Upper lobe of left lung (tissue), 6 donors: ENCODE measurements around the gene SLC25A38. TPM values are rescaled to one million over a fixed set of nuclear protein-coding genes. Genes with fewer than 3 reads are reported as not detected.

ENCODE experiments used
- ATAC-seq, 2 donors: fragments of 200-7000 bp; cut with Tn5 transposase; one replicate each; pipeline ENCODE4 v1.9.1; 2022; ENCODE audit warnings: mild to moderate bottlenecking in 2 of 2, moderate library complexity in 2 of 2; ENCODE audit not compliant: low FRiP score in 2 of 2
- DNase-seq, 2 donors: peaks; one replicate each; pipeline ENCODE4 v3.0.0-alpha.2; 2019 to 2020
- H3K27ac ChIP-seq, 4 donors: fragments of 200-600 bp; sonication (generic); one replicate each; pipeline ENCODE4 v1.5.1; 2016 to 2019
- H3K27me3 ChIP-seq, 4 donors: fragments of 200-600 bp; sonication (generic); one replicate each; pipeline ENCODE4 v1.5.1; 2017 to 2019
- H3K36me3 ChIP-seq, 4 donors: fragments of 200-600 bp; sonication (generic); one replicate each; pipeline ENCODE4 v1.5.1; 2016 to 2019
- H3K4me1 ChIP-seq, 4 donors: fragments of 200-600 bp; sonication (generic); one replicate each; pipeline ENCODE4 v1.5.1; 2018 to 2019
- H3K4me3 ChIP-seq, 4 donors: fragments of 200-600 bp; sonication (generic); one replicate each; pipeline ENCODE4 v1.5.1; 2017 to 2019; ENCODE audit warnings: mild to moderate bottlenecking in 2 of 4, moderate library complexity in 1 of 4
- H3K9me3 ChIP-seq, 4 donors: fragments of 200-600 bp; sonication (generic); one replicate each; pipeline ENCODE4 v1.5.1; 2018 to 2019
- CTCF ChIP-seq, 6 experiments: fragments of 450-650 bp in 4 of 6; fragments of 200-600 bp in 2 of 6; sonication (generic) in 2 of 6; IDR thresholded peaks; one replicate each; pipeline ENCODE4 v1.5.1; 2016 to 2019; ENCODE audit warnings: antibody characterized with exemption in 6 of 6
- EP300 ChIP-seq, 4 donors: sonication (generic); formaldehyde crosslinking; IDR thresholded peaks; one replicate each; pipeline ENCODE4 v1.5.1; 2017; ENCODE audit warnings: antibody characterized with exemption in 4 of 4, control low read depth in 2 of 4
- POLR2A ChIP-seq, 4 donors: fragments of 450-650 bp; IDR thresholded peaks; one replicate each; pipeline ENCODE4 v1.5.1; 2016 to 2017; ENCODE audit warnings: antibody characterized with exemption in 4 of 4, mild to moderate bottlenecking in 2 of 4
- POLR2AphosphoS5 ChIP-seq, 2 donors: sonication (generic); formaldehyde crosslinking; IDR thresholded peaks; one replicate each; pipeline ENCODE4 v1.5.1; 2017; ENCODE audit warnings: antibody characterized with exemption in 2 of 2
- WGBS, 2 donors: methylation state at CpG; one replicate each; pipeline ENCODE4 v1.1.5; 2017 to 2018; 5-methylcytosine and 5-hydroxymethylcytosine counted together
- total RNA-seq, 6 donors: library from RNA; depleted of rRNA in 4 of 6; stranded (reverse); fragments of >200 nt in 4 of 6; gene quantifications; one replicate each; pipeline versions ENCODE4 v1.1.0 to v1.2.1, GENCODE V29; 2016 to 2021
- donor health status: DM: no; HTN: no; CAD: no; lungs with moderate emphysema.
- donor health status: DM: no; HTN: yes; CAD: no; lungs with severe emphysema.

SLC25A38 gene
- total RNA-seq, 6 donors from 2014 or later, result 17.5 to 36.5 (median 30.2) TPM

- Histone ChIP-seq H3K9me3 (no peaks in the 10 kb centered on the region), H3K4me1 (no peaks in the 10 kb centered on the region), H3K4me3 (no peak overlapping the region), H3K27me3 (no peaks in the 10 kb centered on the region), H3K36me3 (peaks cover 28 to 77% (median 58%) of the 10 kb centered on the region in 4 donors), H3K27ac (no peak overlapping the region)
- WGBS, 2 donors, result 90 to 94% methylated on average over 3 of the region's 3 CpGs
- ATAC-seq (no peak), DNase-seq (no peak)
- TF ChIP-seq POLR2AphosphoS5 (IDR thresholded peaks at IDR 0.05), result no peak
- no peak for TF ChIP-seq EP300 (IDR thresholded peaks at IDR 0.05)
- TF ChIP-seq POLR2A (IDR thresholded peaks at IDR 0.05), result no peak
- no peak for TF ChIP-seq CTCF (IDR thresholded peaks at IDR 0.05)
Observed at GRCh38 chr3:39396690-39397089, 13.5 kb downstream of the SLC25A38 start.

- Histone ChIP-seq H3K27ac (no peak overlapping the region), H3K27me3 (no peaks in the 10 kb centered on the region), H3K9me3 (no peaks in the 10 kb centered on the region), H3K36me3 (peaks cover 18 to 57% (median 39%) of the 10 kb centered on the region in 4 donors), H3K4me3 (no peak overlapping the region), H3K4me1 (no peaks in the 10 kb centered on the region)
- DNase-seq (no peak), ATAC-seq (no peak)
- WGBS, 2 donors, result 80 to 94% methylated on average over 4 of the region's 4 CpGs
- TF ChIP-seq POLR2AphosphoS5 (IDR thresholded peaks at IDR 0.05) (no peak), POLR2A (IDR thresholded peaks at IDR 0.05) (no peak)
Observed at GRCh38 chr3:39398700-39399099, 15.5 kb downstream of the SLC25A38 start.

- no peak overlapping the region for H3K27ac ChIP-seq
- no peak for ATAC-seq
- no peaks in the 10 kb centered on the region for H3K9me3 ChIP-seq
- 57% methylated on average over 2 of the region's 2 CpGs for WGBS, 2 donors
- H3K36me3 ChIP-seq, result peaks cover 4 to 24% (median 12%) of the 10 kb centered on the region in 4 donors
- no peak overlapping the region for H3K4me3 ChIP-seq
- DNase-seq, result no peak
- H3K4me1 ChIP-seq, result peaks cover 0 to 10% (median 2%) of the 10 kb centered on the region in 4 donors
- TF ChIP-seq CTCF (IDR thresholded peaks at IDR 0.05), result no peak
- TF ChIP-seq POLR2AphosphoS5 (IDR thresholded peaks at IDR 0.05), result no peak
- no peak for TF ChIP-seq EP300 (IDR thresholded peaks at IDR 0.05)
- TF ChIP-seq POLR2A (IDR thresholded peaks at IDR 0.05), result no peak
- no peaks in the 10 kb centered on the region for H3K27me3 ChIP-seq
Observed at GRCh38 chr3:39401983-39402382, 18.8 kb downstream of the SLC25A38 start.

GRCh38 chr3:39404943-39405686 lies 21.9 kb downstream of the SLC25A38 start:
- DNase-seq (no peak), ATAC-seq (no peak)
- peaks cover 18 to 38% (median 24%) of the 10 kb centered on the region in 4 donors for H3K4me1 ChIP-seq
- H3K27me3 ChIP-seq, result no peaks in the 10 kb centered on the region
- no peak overlapping the region for H3K27ac ChIP-seq
- WGBS, 2 donors, result 87% methylated on average over 15 of the region's 15 CpGs
- no peak overlapping the region for H3K4me3 ChIP-seq
- H3K36me3 ChIP-seq, result peaks cover 0 to 25% (median 11%) of the 10 kb centered on the region in 4 donors
- TF ChIP-seq POLR2AphosphoS5 (IDR thresholded peaks at IDR 0.05) (no peak), POLR2A (IDR thresholded peaks at IDR 0.05) (no peak), EP300 (IDR thresholded peaks at IDR 0.05) (no peak), CTCF (IDR thresholded peaks at IDR 0.05) (no peak)
- no peaks in the 10 kb centered on the region for H3K9me3 ChIP-seq

GRCh38 chr3:39405687-39406367 lies 22.7 kb downstream of the SLC25A38 start:
- TF ChIP-seq EP300 (IDR thresholded peaks at IDR 0.05) (no peak), POLR2A (IDR thresholded peaks at IDR 0.05) (no peak)
- WGBS, 2 donors, result 73 to 79% methylated on average over 13 of the region's 13 CpGs
- DNase-seq (no peak), ATAC-seq (no peak)
- peak overlapping the region; percentile 45 to 92 (median 80) for H3K4me3 ChIP-seq
- H3K9me3 ChIP-seq, result no peaks in the 10 kb centered on the region
- H3K4me1 ChIP-seq, result peaks cover 21 to 38% (median 24%) of the 10 kb centered on the region in 4 donors
- H3K27ac ChIP-seq, result peak overlapping the region; percentile 84 to 87 (median 84)
- peaks cover under 1 to 32% (median 16%) of the 10 kb centered on the region in 4 donors for H3K36me3 ChIP-seq
- H3K27me3 ChIP-seq, result no peaks in the 10 kb centered on the region
